Breast epithelium (tissue), 4 donors: Measurements from ENCODE around the gene JSRP1. TPM values are rescaled to one million over a fixed set of nuclear protein-coding genes. Genes with fewer than 3 reads are reported as not detected.

Experiments
- DNase-seq, 2 donors: peaks; one replicate each; pipeline ENCODE4 v3.0.0-alpha.2; 2019; ENCODE audit warnings: low spot score in 2 of 2
- H3K27ac ChIP-seq, 2 donors: fragments of 200-600 bp; sonication (generic) in 1 of 2; one replicate each; pipeline ENCODE4 v1.5.1; 2016 to 2019; ENCODE audit warnings: mild to moderate bottlenecking in 1 of 2
- H3K27me3 ChIP-seq, 2 donors: fragments of 200-600 bp; sonication (generic) in 1 of 2; one replicate each; pipeline versions ENCODE4 v1.5.1 to v1.6.0; 2017 to 2019; ENCODE audit warnings: control low read depth in 1 of 2, mild to moderate bottlenecking in 1 of 2
- H3K36me3 ChIP-seq: fragments of 200-600 bp; one replicate; pipeline ENCODE4 v1.5.1; 2019
- H3K4me1 ChIP-seq, 2 donors: fragments of 200-600 bp; sonication (generic); one replicate each; pipeline ENCODE4 v1.5.1; 2016 to 2019; ENCODE audit warnings: control low read depth in 1 of 2
- H3K4me3 ChIP-seq, 3 donors: fragments of 200-600 bp; sonication (generic); 1 replicate in 2 of 3; 2 replicates in 1 of 3; pipeline ENCODE4 v1.5.1; 2016 to 2019; ENCODE audit warnings: mild to moderate bottlenecking in 3 of 3, moderate library complexity in 2 of 3
- H3K9me3 ChIP-seq, 2 donors: fragments of 200-600 bp; sonication (generic) in 1 of 2; one replicate each; pipeline ENCODE4 v1.5.1; 2016 to 2019; ENCODE audit warnings: control low read depth in 1 of 2
- POLR2A ChIP-seq: fragments of 450-650 bp; IDR thresholded peaks from one replicate; pipeline ENCODE4 v1.6.1; 2016; ENCODE audit warnings: antibody characterized with exemption, mild to moderate bottlenecking, moderate library complexity
- POLR2AphosphoS5 ChIP-seq, 3 donors: sonication (generic); formaldehyde crosslinking; IDR thresholded peaks; one replicate each; pipeline ENCODE4 v1.6.1; 2017; ENCODE audit warnings: antibody characterized with exemption in 3 of 3
- intact Hi-C: fragments of 100-400 bp; cut with DNase I; formaldehyde crosslinking; loops from one replicate; pipeline ENCODE4 v1.15.1; 2023; ENCODE audit warnings: low total_unique reads
- total RNA-seq, 3 donors: library from RNA; depleted of rRNA; stranded (reverse); fragments of >200 nt; gene quantifications; one replicate each; pipeline ENCODE4 v1.1.0, GENCODE V29; 2016
- TF ChIP-seq, protein P1 (sequence below), 3 donors: fragments of 450-650 bp; IDR thresholded peaks; one replicate each; pipeline ENCODE4 v1.5.1; 2016 to 2017; ENCODE audit warnings: antibody characterized with exemption in 3 of 3, mild to moderate bottlenecking in 3 of 3, moderate library complexity in 3 of 3

JSRP1 gene
- total RNA-seq, 3 donors from 2014 or later = 1.0 to 2.3 TPM; not detected in 1

DNA sequence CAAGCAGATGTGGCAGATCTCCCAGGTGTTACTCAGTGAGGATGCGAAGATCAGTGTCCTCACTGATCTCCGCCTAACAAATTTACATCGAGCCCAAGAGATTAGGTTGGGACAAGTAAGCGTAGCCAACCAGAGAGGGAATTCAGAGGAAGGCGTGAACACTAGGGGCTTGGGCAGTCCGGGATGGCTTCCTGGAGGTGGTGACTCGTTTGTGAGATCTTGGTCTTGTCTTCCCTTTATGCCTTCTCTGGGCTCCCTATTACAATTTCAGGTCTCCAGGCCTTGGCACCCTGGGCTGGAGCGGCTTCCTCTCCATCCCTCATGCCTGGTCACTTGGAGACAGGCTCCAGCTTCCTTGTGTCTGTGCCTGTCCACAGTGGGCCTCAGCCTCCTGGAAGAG lies 13.4 kb downstream of the JSRP1 start:
- Histone ChIP-seq H3K4me1 (peaks cover 18 to 25% of the 10 kb centered on the region in 2 donors), H3K4me3 (no peak overlapping the region), H3K36me3 (peaks cover 27% of the 10 kb centered on the region), H3K27me3 (no peaks in the 10 kb centered on the region), H3K27ac (no peak overlapping the region), H3K9me3 (no peaks in the 10 kb centered on the region)
- DNase-seq = no peak
- intact Hi-C loops = no loop called here
- no peak for TF ChIP-seq POLR2A
- TF ChIP-seq, protein P1, sequence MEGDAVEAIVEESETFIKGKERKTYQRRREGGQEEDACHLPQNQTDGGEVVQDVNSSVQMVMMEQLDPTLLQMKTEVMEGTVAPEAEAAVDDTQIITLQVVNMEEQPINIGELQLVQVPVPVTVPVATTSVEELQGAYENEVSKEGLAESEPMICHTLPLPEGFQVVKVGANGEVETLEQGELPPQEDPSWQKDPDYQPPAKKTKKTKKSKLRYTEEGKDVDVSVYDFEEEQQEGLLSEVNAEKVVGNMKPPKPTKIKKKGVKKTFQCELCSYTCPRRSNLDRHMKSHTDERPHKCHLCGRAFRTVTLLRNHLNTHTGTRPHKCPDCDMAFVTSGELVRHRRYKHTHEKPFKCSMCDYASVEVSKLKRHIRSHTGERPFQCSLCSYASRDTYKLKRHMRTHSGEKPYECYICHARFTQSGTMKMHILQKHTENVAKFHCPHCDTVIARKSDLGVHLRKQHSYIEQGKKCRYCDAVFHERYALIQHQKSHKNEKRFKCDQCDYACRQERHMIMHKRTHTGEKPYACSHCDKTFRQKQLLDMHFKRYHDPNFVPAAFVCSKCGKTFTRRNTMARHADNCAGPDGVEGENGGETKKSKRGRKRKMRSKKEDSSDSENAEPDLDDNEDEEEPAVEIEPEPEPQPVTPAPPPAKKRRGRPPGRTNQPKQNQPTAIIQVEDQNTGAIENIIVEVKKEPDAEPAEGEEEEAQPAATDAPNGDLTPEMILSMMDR (IDR thresholded peaks at IDR 0.05) = no peak
- no peak for TF ChIP-seq POLR2AphosphoS5 (IDR thresholded peaks at IDR 0.05)

DNA sequence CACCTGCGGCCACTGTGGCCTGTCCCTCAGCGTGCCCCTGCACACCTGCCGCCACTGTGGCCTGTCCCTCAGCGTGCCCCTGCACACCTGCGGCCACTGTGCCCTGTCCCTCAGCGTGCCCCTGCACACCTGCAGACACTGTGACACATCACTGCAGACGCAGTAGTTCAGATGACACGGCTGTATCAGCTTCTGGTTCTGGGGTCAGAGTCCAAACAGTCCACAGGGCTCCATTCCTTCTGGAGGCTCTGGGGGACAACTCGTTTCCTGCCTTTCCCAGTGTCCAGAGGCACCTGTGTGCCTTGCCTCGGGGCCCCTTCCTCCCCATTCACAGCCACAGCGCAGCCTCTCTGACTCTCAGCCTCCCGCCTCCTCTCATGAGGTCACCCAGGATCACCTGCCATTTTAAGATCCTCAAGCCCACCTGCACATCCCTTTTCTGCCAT lies 14.1 kb downstream of the JSRP1 start:
- no peak overlapping the region for H3K4me3 ChIP-seq
- peaks cover 25% of the 10 kb centered on the region for H3K36me3 ChIP-seq
- H3K27ac ChIP-seq = peak overlapping the region; percentile 75 to 82
- H3K4me1 ChIP-seq = peaks cover 18 to 30% of the 10 kb centered on the region in 2 donors
- TF ChIP-seq POLR2A (no peak), POLR2AphosphoS5 (IDR thresholded peaks at IDR 0.05) (no peak)
- TF ChIP-seq, protein P1 (IDR thresholded peaks at IDR 0.05) = no peak
- no peaks in the 10 kb centered on the region for H3K9me3 ChIP-seq
- intact Hi-C loops = no loop called here
- DNase-seq = no peak
- no peaks in the 10 kb centered on the region for H3K27me3 ChIP-seq

DNA sequence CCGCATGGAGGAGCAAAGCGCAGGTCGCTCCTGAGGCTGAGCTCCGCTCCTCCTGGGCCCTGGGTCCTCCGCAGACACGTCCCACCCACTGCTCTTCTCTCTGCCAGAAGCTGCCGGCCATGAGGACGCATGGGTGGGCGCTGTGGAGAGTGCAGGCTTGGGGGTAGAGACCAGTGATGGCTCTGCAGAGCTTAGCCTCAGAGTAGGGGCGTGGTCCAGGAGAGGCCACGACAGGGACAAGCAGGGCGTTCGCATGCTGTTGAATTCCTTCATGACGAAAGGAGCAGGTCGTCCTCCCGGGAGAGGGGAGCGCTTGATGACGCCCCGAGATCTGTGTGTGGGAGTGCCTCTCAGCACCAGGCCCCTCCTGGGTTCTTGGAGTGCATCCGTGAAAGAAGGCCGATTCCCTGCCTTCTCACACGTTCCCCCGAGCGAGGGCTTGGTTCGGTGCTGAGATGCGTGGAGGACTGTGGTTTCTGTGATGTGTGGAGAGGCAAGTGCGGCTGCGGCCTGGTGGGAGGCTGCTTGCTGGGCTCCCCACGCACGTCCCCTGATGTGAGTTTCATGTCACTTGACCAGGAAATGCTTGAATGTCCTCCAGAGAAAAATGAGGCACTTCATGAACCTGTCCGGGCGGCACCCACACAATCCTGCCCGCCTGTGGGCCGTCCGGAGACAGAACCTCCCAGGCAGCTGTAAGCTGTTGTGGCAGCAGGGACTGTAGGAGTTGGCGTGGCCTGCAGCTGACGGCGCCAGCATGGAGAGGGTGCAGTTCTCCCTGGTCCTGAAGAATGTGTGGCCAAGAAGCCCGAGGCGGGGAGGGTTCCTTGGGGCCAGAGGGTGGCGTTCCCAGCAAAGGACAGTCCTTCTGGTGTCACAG lies 15.1 kb downstream of the JSRP1 start:
- intact Hi-C loops = no loop called here
- peak overlapping the region in 2 of 3 donors; percentile 46 to 67 for H3K4me3 ChIP-seq

DNA sequence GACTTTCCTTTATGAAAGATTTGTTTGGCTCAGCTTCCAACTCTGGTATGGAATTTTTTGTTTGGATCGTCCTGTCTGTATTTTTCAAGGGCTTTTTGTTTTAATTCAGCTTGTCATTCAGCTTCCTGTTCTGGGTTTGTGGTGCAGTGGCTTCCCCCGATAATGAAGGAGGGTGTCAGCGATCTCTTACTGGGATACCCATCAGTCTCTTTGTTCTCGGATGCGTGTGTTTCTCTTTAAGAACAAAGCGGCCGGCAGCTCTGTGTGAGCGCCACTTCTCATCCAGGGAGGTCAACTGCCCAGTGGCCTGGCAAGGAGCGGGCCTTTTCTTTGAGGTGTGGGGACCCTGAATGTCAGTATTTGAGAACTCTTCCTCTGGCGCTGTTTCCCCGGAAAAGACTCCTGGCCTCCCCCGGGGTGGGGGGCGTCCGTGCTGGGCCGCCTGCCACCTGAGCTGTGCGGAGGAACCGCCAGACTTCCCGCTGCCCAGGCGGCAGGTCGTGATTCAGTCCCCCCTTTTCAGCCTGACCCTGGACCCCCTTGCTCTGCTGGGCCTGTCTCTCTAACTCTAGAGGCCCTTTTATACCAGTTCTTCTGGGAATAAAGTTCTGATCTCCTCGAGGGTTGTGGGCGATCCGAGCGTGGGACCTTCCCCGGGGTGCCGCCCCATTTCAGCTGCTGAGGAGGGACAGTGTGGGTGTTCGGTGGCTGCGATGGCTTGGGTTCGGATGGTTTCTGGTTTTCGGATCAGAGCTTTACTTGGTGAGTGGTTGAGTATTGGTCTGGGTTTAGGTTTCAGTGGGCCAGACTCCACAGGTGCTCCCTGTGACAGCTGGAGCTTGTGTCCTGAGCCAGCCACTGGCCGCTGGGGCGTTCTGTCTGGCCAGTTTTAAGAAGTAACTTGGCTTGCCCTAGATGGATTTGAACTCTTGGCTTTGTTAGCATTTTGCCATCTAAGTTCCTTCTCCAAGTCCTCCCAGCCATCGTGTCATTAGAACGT lies 16.1 kb downstream of the JSRP1 start:
- Histone ChIP-seq H3K4me1 (peaks cover 18 to 33% of the 10 kb centered on the region in 2 donors), H3K4me3 (peak overlapping the region; percentile 34 to 67 (median 46)), H3K27ac (peak overlapping the region; percentile 75 to 82), H3K36me3 (peaks cover 8% of the 10 kb centered on the region), H3K27me3 (no peaks in the 10 kb centered on the region), H3K9me3 (no peaks in the 10 kb centered on the region)
- intact Hi-C loops = loop anchor here (5.0 kb wide), 1 partner anchor 32 kb away; no protein-coding TSS in a partner anchor
- no peak for TF ChIP-seq POLR2A
- TF ChIP-seq POLR2AphosphoS5 (IDR thresholded peaks at IDR 0.05) = no peak
- TF ChIP-seq, protein P1 (IDR thresholded peaks at IDR 0.05) = no peak
- no peak for DNase-seq

More for the DNA sequence above, 15.1 kb downstream of the JSRP1 start:
- DNase-seq = no peak
- no peaks in the 10 kb centered on the region for H3K27me3 ChIP-seq
- TF ChIP-seq, protein P1 (IDR thresholded peaks at IDR 0.05) = no peak
- no peak for TF ChIP-seq POLR2AphosphoS5 (IDR thresholded peaks at IDR 0.05)
- TF ChIP-seq POLR2A = no peak
- peaks cover 18 to 30% of the 10 kb centered on the region in 2 donors for H3K4me1 ChIP-seq
- H3K27ac ChIP-seq = peak overlapping the region; percentile 75 to 82
- H3K9me3 ChIP-seq = no peaks in the 10 kb centered on the region
- peaks cover 18% of the 10 kb centered on the region for H3K36me3 ChIP-seq
